Right lobe of liver (tissue), 4 donors: Measurements from ENCODE around the gene ZFYVE9.

ENCODE experiments used
- CTCF ChIP-seq, 4 donors: fragments of 200-600 bp in 3 of 4; fragments of 450-650 bp in 1 of 4; IDR thresholded peaks; one replicate each; pipeline versions ENCODE4 v1.5.1 to v1.8.0; 2016 to 2022; ENCODE audit warnings: antibody characterized with exemption in 4 of 4, mild to moderate bottlenecking in 2 of 4
- POLR2A ChIP-seq: fragments of 450-650 bp; IDR thresholded peaks from one replicate; pipeline ENCODE4 v1.6.1; 2017; ENCODE audit warnings: antibody characterized with exemption, mild to moderate bottlenecking
- donor health status: DM: no; HTN: no; CAD: no.
- donor health status: DM: no; HTN: no; CAD: no.
- donor health status: DM: no; HTN: yes; CAD: no.

- TF ChIP-seq CTCF (IDR thresholded peaks at IDR 0.05): no peak
- no peak for TF ChIP-seq POLR2A
These were observed 30.4 kb upstream of the ZFYVE9 start for GRCh38 chr1:52111492-52111891.
